Transverse colon (tissue), 4 donors: ENCODE measurements around the gene ICA1L.

Experiments used
- EP300 ChIP-seq: sonication (generic); formaldehyde crosslinking; IDR thresholded peaks from one replicate; pipeline ENCODE4 v1.6.1; 2017; ENCODE audit warnings: antibody characterized with exemption, low read depth
- POLR2A ChIP-seq: fragments of 450-650 bp; IDR thresholded peaks from one replicate; pipeline ENCODE4 v1.6.1; 2016; ENCODE audit warnings: antibody characterized with exemption, mild to moderate bottlenecking, moderate library complexity
- POLR2AphosphoS5 ChIP-seq, 3 donors: sonication (generic); formaldehyde crosslinking; IDR thresholded peaks; one replicate each; pipeline ENCODE4 v1.6.1; 2016; ENCODE audit warnings: antibody characterized with exemption in 3 of 3
- TF ChIP-seq, protein P1 (sequence below), 5 experiments: fragments of 200-600 bp in 3 of 5; fragments of 450-650 bp in 2 of 5; sonication (generic) in 3 of 5; IDR thresholded peaks; 1 replicate in 2 of 5; 2 replicates in 3 of 5; pipeline ENCODE4 v1.5.1; 2016 to 2017; ENCODE audit warnings: antibody characterized with exemption in 5 of 5, inconsistent platforms in 3 of 5, mild to moderate bottlenecking in 2 of 5, moderate library complexity in 1 of 5

DNA sequence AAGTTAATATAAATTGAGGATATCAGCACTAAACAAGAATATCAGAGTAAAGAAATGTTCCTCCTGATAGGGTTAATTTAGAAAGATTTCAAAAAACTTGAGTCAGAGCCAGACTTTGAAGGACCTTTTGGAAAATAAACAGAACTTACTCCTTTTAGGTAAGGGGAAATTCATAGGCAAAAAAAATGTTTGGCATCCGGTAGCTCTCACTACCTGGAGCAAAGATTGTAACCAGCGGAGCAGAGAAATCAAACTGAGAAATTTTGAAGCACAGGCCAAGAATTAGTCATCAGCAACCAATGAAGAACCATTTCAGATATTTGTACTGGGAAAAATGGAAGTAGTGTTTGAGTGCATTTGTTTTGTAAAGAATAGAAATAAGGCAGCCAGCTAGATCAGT lies 113.0 kb downstream of the ICA1L start:
- TF ChIP-seq POLR2A (no peak), POLR2AphosphoS5 (IDR thresholded peaks at IDR 0.05) (no peak), EP300 (no peak)
- TF ChIP-seq, protein P1, sequence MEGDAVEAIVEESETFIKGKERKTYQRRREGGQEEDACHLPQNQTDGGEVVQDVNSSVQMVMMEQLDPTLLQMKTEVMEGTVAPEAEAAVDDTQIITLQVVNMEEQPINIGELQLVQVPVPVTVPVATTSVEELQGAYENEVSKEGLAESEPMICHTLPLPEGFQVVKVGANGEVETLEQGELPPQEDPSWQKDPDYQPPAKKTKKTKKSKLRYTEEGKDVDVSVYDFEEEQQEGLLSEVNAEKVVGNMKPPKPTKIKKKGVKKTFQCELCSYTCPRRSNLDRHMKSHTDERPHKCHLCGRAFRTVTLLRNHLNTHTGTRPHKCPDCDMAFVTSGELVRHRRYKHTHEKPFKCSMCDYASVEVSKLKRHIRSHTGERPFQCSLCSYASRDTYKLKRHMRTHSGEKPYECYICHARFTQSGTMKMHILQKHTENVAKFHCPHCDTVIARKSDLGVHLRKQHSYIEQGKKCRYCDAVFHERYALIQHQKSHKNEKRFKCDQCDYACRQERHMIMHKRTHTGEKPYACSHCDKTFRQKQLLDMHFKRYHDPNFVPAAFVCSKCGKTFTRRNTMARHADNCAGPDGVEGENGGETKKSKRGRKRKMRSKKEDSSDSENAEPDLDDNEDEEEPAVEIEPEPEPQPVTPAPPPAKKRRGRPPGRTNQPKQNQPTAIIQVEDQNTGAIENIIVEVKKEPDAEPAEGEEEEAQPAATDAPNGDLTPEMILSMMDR (IDR thresholded peaks at IDR 0.05): no peak
